ENCODE measurements around the gene INSIG2. TPM values are rescaled to one million over a fixed set of nuclear protein-coding genes. Genes with fewer than 3 reads are reported as not detected.

The INSIG2 gene
- total RNA-seq, 1 experiment from 2014 or later, result 8.5 TPM

DNA sequence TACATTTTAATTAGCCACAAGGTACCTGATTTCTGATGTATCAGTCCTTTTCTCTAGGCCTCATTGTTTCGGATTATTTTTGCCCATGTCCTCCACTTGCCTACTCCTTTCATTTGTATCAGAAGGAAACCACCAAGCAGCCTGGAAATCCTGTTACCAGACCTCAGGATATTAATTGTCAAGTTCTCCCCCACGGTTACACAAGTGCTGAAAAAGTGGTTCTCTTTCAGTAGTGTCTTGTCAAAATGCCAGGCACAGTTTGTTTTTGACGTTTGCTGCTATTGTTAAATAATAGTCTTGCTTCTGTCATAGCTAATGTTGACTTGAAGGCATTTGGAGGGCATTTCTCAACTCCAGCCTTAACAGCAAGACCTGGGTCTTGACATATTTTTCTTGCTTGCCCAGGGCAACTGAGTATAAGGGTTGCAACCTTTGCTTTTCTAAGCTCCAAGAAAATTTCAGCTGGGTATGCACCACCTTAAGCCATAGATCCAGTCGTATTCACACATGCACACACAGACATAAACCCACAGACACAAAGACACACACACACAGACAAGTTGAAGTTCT, 31.0 kb downstream of the INSIG2 start:
- no peaks in the 10 kb centered on the region for H3K36me3 ChIP-seq (ENCODE audit: low read depth, low read length)
- no peak for ATAC-seq
- H3K9ac ChIP-seq (ENCODE audit: low read length), result no peak overlapping the region
- TF ChIP-seq EZH2phosphoT487 (IDR thresholded peaks at IDR 0.05; ENCODE audit: borderline replicate concordance, low read length), result no peak
- no peak for TF ChIP-seq EZH2 (IDR thresholded peaks at IDR 0.05; ENCODE audit: low read length, unreplicated experiment)
- TF ChIP-seq, protein P1, sequence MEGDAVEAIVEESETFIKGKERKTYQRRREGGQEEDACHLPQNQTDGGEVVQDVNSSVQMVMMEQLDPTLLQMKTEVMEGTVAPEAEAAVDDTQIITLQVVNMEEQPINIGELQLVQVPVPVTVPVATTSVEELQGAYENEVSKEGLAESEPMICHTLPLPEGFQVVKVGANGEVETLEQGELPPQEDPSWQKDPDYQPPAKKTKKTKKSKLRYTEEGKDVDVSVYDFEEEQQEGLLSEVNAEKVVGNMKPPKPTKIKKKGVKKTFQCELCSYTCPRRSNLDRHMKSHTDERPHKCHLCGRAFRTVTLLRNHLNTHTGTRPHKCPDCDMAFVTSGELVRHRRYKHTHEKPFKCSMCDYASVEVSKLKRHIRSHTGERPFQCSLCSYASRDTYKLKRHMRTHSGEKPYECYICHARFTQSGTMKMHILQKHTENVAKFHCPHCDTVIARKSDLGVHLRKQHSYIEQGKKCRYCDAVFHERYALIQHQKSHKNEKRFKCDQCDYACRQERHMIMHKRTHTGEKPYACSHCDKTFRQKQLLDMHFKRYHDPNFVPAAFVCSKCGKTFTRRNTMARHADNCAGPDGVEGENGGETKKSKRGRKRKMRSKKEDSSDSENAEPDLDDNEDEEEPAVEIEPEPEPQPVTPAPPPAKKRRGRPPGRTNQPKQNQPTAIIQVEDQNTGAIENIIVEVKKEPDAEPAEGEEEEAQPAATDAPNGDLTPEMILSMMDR (conservative IDR thresholded peaks at IDR 0.05; ENCODE audit: low read depth, low read length), result no peak
- no peaks in the 10 kb centered on the region for H3K9me3 ChIP-seq (ENCODE audit: low read length)
- no peak overlapping the region for H3K4me2 ChIP-seq (ENCODE audit: low read length)
- no peak overlapping the region for H3K27ac ChIP-seq (ENCODE audit: low read length)
- H3K27me3 ChIP-seq (ENCODE audit: low read length), result no peaks in the 10 kb centered on the region
- no peaks in the 10 kb centered on the region for H3K79me2 ChIP-seq (ENCODE audit: low read length)
- H4K20me1 ChIP-seq (ENCODE audit: low read length), result no peaks in the 10 kb centered on the region
- BruUV-seq (replicated peaks), result no TSS peak
- no peak overlapping the region for H3K4me3 ChIP-seq (ENCODE audit: low read length)
- POLR2A ChIA-PET (ENCODE audit: unreplicated experiment), result no interaction called here
- no peak overlapping the region for H2AFZ ChIP-seq (ENCODE audit: low read length)
- H3K4me1 ChIP-seq (ENCODE audit: insufficient read depth, low read length), result peaks cover 51% of the 10 kb centered on the region
- intact Hi-C loops (cut with micrococcal nuclease), result no loop called here
- H3F3A ChIP-seq (ENCODE audit: low read length, unreplicated experiment), result peaks cover 13% of the 10 kb centered on the region
- CTCF ChIA-PET, result no interaction called here
- H3K9me2 ChIP-seq (replicated peaks; ENCODE audit: low read length), result no peaks in the 10 kb centered on the region
- DNase-seq, result no peak

DNA sequence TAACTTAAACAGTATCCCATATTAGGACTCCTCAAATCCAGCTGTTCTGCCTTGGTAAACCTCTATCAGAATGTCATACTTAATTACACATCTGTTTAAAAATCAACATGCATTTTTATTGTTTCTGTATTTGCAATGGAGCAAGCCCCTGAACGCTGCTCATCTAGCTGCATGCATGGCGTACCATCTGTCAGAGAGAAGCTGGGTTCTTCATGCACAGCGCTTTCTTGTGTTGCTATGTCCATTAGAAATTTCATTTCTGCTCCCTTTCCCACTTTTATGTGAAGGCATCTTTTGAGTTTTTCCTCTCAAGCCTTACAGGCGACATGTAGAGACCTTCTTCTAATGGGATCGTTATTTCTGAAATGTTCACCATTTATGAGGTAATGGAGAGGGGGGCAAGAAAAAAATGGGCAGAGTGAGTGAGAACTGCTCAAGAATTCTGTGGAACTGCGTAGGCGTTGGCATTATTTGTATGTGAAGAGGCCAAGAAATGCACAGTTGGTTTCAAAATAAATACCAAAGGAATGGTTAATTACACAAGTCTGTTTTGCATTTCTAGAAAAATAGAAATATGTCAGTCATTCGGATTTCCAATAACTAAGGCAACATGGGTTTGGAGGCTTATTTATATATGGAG, 31.6 kb downstream of the INSIG2 start:
- H3K9ac ChIP-seq (ENCODE audit: low read length), result no peak overlapping the region; the same call in 1 of the 2 replicates
- H3K27ac ChIP-seq (ENCODE audit: low read length), result peak overlapping the region; percentile 99
- no peaks in the 10 kb centered on the region for H3K9me2 ChIP-seq (replicated peaks; ENCODE audit: low read length)
- no peaks in the 10 kb centered on the region for H3K27me3 ChIP-seq (ENCODE audit: low read length)
- H2AFZ ChIP-seq (ENCODE audit: low read length), result no peak overlapping the region
- CTCF ChIA-PET, result no interaction called here
- ATAC-seq, result no peak
- H3K79me2 ChIP-seq (ENCODE audit: low read length), result no peaks in the 10 kb centered on the region
- H3K4me3 ChIP-seq (ENCODE audit: low read length), result no peak overlapping the region
- DNase-seq, result no peak
- POLR2A ChIA-PET (ENCODE audit: unreplicated experiment), result interaction anchor here (0.6 kb wide), 1 partner anchor 30 kb away, joined by 3 read pairs; no protein-coding TSS in a partner anchor
- H3F3A ChIP-seq (ENCODE audit: low read length, unreplicated experiment), result peaks cover 20% of the 10 kb centered on the region
- H3K4me2 ChIP-seq (ENCODE audit: low read length), result peak overlapping the region; percentile 14; the same call in 1 of the 2 replicates
- no peaks in the 10 kb centered on the region for H3K9me3 ChIP-seq (ENCODE audit: low read length)
- intact Hi-C loops (cut with micrococcal nuclease), result loop anchor here (5.0 kb wide), 1 partner anchor 33 kb away; the partner anchor contains the start of gene INSIG2
- TF ChIP-seq, protein P1 (conservative IDR thresholded peaks at IDR 0.05; ENCODE audit: low read depth, low read length), result no peak
- no peak for TF ChIP-seq EZH2 (IDR thresholded peaks at IDR 0.05; ENCODE audit: low read length, unreplicated experiment)
- no peaks in the 10 kb centered on the region for H3K36me3 ChIP-seq (ENCODE audit: low read depth, low read length)
- no peaks in the 10 kb centered on the region for H4K20me1 ChIP-seq (ENCODE audit: low read length)
- BruUV-seq (replicated peaks), result no TSS peak
- H3K4me1 ChIP-seq (ENCODE audit: insufficient read depth, low read length), result peaks cover 51% of the 10 kb centered on the region

DNA sequence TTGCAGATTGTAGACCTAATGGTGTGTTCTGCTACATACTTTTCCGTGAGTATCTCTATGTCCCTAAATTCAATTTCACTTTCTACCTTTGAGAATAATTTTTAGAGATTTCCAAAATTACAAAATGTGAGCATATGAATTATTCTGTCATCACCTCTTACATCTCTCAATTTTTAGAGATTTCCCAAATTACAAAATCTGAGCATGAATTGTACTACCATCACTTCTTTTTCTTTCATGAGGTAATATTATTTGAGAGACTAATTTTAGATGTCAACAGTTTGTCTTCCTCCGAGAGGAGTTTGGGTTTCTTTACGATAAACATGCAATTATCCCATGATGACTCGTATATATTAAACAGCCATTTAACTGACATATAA, 32.1 kb downstream of the INSIG2 start:
- Histone ChIP-seq H3K36me3 (ENCODE audit: low read depth, low read length) (no peaks in the 10 kb centered on the region), H3K9me2 (replicated peaks; ENCODE audit: low read length) (no peaks in the 10 kb centered on the region), H3K4me3 (ENCODE audit: low read length) (no peak overlapping the region), H3K79me2 (ENCODE audit: low read length) (no peaks in the 10 kb centered on the region), H3K27ac (ENCODE audit: low read length) (peak overlapping the region; percentile 99), H3K4me2 (ENCODE audit: low read length) (peak overlapping the region; percentile 14; the same call in 1 of the 2 replicates), H3K4me1 (ENCODE audit: insufficient read depth, low read length) (peaks cover 53% of the 10 kb centered on the region), H3K9me3 (ENCODE audit: low read length) (no peaks in the 10 kb centered on the region), H4K20me1 (ENCODE audit: low read length) (no peaks in the 10 kb centered on the region), H3K9ac (ENCODE audit: low read length) (no peak overlapping the region; the same call in 1 of the 2 replicates), H2AFZ (ENCODE audit: low read length) (no peak overlapping the region), H3F3A (ENCODE audit: low read length, unreplicated experiment) (peaks cover 20% of the 10 kb centered on the region), H3K27me3 (ENCODE audit: low read length) (no peaks in the 10 kb centered on the region)
- DNase-seq (peak; percentile 29), ATAC-seq (no peak)
- BruUV-seq (replicated peaks), result no TSS peak
- CTCF ChIA-PET, result no interaction called here
- TF ChIP-seq EZH2 (IDR thresholded peaks at IDR 0.05; ENCODE audit: low read length, unreplicated experiment) (no peak), EZH2phosphoT487 (IDR thresholded peaks at IDR 0.05; ENCODE audit: borderline replicate concordance, low read length) (no peak)
- TF ChIP-seq, protein P1 (conservative IDR thresholded peaks at IDR 0.05; ENCODE audit: low read depth, low read length), result no peak
- intact Hi-C loops (cut with micrococcal nuclease), result loop anchor here (5.0 kb wide), 1 partner anchor 33 kb away; the partner anchor contains the start of gene INSIG2
- POLR2A ChIA-PET (ENCODE audit: unreplicated experiment), result interaction anchor here (0.6 kb wide), 1 partner anchor 31 kb away, joined by 3 read pairs; no protein-coding TSS in a partner anchor

Measured in PC-3 (cell line).